ENCODE results near the gene AGR2. TPM values are rescaled to one million over a fixed set of nuclear protein-coding genes. Genes with fewer than 3 reads are reported as not detected.
"Not testable (repeated sequence)": the region's sequence is repeated elsewhere in the genome, so short reads cannot be mapped to it uniquely, and the experiment has no call there.

The AGR2 gene
- total RNA-seq, 1 experiment from 2014 or later, result 140 TPM

- Histone ChIP-seq H3F3A (ENCODE audit: low read length, unreplicated experiment) (no peaks in the 10 kb centered on the region), H3K27ac (ENCODE audit: low read length) (no peak overlapping the region), H3K9me3 (ENCODE audit: low read length) (no peaks in the 10 kb centered on the region), H3K36me3 (ENCODE audit: low read depth, low read length) (no peaks in the 10 kb centered on the region), H3K4me3 (ENCODE audit: low read length) (no peak overlapping the region), H3K27me3 (ENCODE audit: low read length) (no peaks in the 10 kb centered on the region), H3K4me1 (ENCODE audit: insufficient read depth, low read length) (peaks cover 7% of the 10 kb centered on the region), H3K9me2 (replicated peaks; ENCODE audit: low read length) (no peaks in the 10 kb centered on the region), H4K20me1 (ENCODE audit: low read length) (peaks cover 4% of the 10 kb centered on the region; the same call in 1 of the 2 replicates), H2AFZ (ENCODE audit: low read length) (no peak overlapping the region), H3K9ac (ENCODE audit: low read length) (no peak overlapping the region), H3K4me2 (ENCODE audit: low read length) (no peak overlapping the region), H3K79me2 (ENCODE audit: low read length) (peaks cover 5% of the 10 kb centered on the region)
- no peak for DNase-seq
- no TSS peak for BruUV-seq (replicated peaks)
- no peak for TF ChIP-seq EZH2phosphoT487 (IDR thresholded peaks at IDR 0.05; ENCODE audit: borderline replicate concordance, low read length)
- TF ChIP-seq CTCF (conservative IDR thresholded peaks at IDR 0.05; ENCODE audit: low read depth, low read length), result no peak
- TF ChIP-seq EZH2 (IDR thresholded peaks at IDR 0.05; ENCODE audit: low read length, unreplicated experiment), result no peak
- ChIA-PET CTCF (no interaction called here), POLR2A (ENCODE audit: unreplicated experiment) (no interaction called here)
- intact Hi-C loops (cut with micrococcal nuclease), result no loop called here
- no peak for ATAC-seq
Measured at GRCh38 chr7:16773326-16773725, 31.5 kb downstream of the AGR2 start.

GRCh38 chr7:16770657-16771329 is 34.0 kb downstream of the AGR2 start:
- Histone ChIP-seq H3K36me3 (ENCODE audit: low read depth, low read length) (no peaks in the 10 kb centered on the region), H3K9me3 (ENCODE audit: low read length) (no peaks in the 10 kb centered on the region), H3K4me3 (ENCODE audit: low read length) (no peak overlapping the region), H3K9ac (ENCODE audit: low read length) (no peak overlapping the region), H3K27me3 (ENCODE audit: low read length) (no peaks in the 10 kb centered on the region), H4K20me1 (ENCODE audit: low read length) (peaks cover 4% of the 10 kb centered on the region; the same call in 1 of the 2 replicates), H2AFZ (ENCODE audit: low read length) (no peak overlapping the region), H3K27ac (ENCODE audit: low read length) (no peak overlapping the region), H3K9me2 (replicated peaks; ENCODE audit: low read length) (no peaks in the 10 kb centered on the region), H3F3A (ENCODE audit: low read length, unreplicated experiment) (no peaks in the 10 kb centered on the region), H3K4me1 (ENCODE audit: insufficient read depth, low read length) (peaks cover 7% of the 10 kb centered on the region), H3K79me2 (ENCODE audit: low read length) (peaks cover 18% of the 10 kb centered on the region), H3K4me2 (ENCODE audit: low read length) (no peak overlapping the region)
- ChIA-PET POLR2A (ENCODE audit: unreplicated experiment) (interaction anchor here (0.6 kb wide), 1 partner anchor 27 kb away, joined by 3 read pairs; no protein-coding TSS in a partner anchor), CTCF (interaction anchor here (0.6 kb wide), 1 partner anchor 31 kb away, joined by 3 read pairs; no protein-coding TSS in a partner anchor)
- DNase-seq, result no peak
- TF ChIP-seq CTCF (conservative IDR thresholded peaks at IDR 0.05; ENCODE audit: low read depth, low read length) (no peak), EZH2 (IDR thresholded peaks at IDR 0.05; ENCODE audit: low read length, unreplicated experiment) (no peak), EZH2phosphoT487 (IDR thresholded peaks at IDR 0.05; ENCODE audit: borderline replicate concordance, low read length) (no peak)
- ATAC-seq, result no peak
- BruUV-seq (replicated peaks), result no TSS peak
- intact Hi-C loops (cut with micrococcal nuclease), result no loop called here

- H3K4me2 ChIP-seq (ENCODE audit: low read length); H3K9ac ChIP-seq (ENCODE audit: low read length); H3K9me2 ChIP-seq (replicated peaks; ENCODE audit: low read length); H3K4me1 ChIP-seq (ENCODE audit: insufficient read depth, low read length); BruUV-seq (replicated peaks); H3K27ac ChIP-seq (ENCODE audit: low read length); ATAC-seq; DNase-seq; H4K20me1 ChIP-seq (ENCODE audit: low read length); H3K9me3 ChIP-seq (ENCODE audit: low read length); H3K36me3 ChIP-seq (ENCODE audit: low read depth, low read length); H3K27me3 ChIP-seq (ENCODE audit: low read length); H3K4me3 ChIP-seq (ENCODE audit: low read length); POLR2A ChIA-PET (ENCODE audit: unreplicated experiment); H3F3A ChIP-seq (ENCODE audit: low read length, unreplicated experiment); H2AFZ ChIP-seq (ENCODE audit: low read length): not testable (repeated sequence)
- intact Hi-C loops (cut with micrococcal nuclease), result loop anchor here (5.0 kb wide), 1 partner anchor 58 kb away; no protein-coding TSS in a partner anchor
- H3K79me2 ChIP-seq (ENCODE audit: low read length), result peaks cover 18% of the 10 kb centered on the region
- CTCF ChIA-PET, result interaction anchor here (0.6 kb wide), 1 partner anchor 32 kb away, joined by 3 read pairs; no protein-coding TSS in a partner anchor
Measured at GRCh38 chr7:16769994-16770393, 34.8 kb downstream of the AGR2 start.
